ENCODE results near the gene SLC17A7.
A peak's percentile ranks its signal among the peaks of the same experiment; 100 is the strongest.

Gene SLC17A7

DNA sequence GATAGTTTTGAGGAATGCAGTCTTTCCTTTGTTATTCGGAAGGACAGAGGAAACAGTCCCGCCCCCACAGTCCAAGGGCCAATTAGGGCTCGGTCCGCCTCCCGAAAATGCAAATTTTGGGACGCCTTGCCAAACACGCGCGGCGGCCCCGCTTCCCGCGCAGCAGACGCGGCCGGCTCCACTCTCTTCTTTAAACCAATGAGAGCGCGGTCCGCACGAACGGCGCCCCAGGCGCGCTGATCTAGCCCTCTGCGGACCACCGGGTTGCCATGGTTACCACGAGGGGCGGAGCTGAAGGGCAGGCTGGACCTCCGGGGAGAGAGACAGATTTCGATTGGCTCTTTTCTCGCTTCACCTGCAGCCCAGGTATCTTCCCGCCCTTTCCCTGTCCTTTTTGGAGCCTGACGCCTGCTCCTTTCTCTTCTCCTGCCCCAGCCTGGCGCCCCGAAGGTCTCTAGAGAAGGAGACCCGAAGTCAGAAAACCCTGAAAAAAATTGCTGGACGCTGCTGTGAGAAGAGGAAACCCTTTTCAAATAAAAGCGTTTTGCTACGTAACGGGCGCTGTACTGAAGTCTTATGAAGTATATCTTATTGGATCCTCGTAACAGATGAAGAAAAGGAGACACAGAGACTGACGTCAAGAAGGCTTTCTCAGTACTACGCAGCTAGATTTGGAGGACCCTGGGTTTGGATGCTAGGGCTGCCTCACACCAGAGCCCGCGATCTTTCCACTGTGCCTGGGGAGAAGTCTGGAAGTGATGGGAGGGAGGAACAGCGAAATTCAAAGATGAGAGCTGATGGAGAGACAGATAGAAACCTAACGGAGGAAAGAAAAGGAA is 20.1 kb downstream of the SLC17A7 start:
- TF ChIP-seq, protein P1, sequence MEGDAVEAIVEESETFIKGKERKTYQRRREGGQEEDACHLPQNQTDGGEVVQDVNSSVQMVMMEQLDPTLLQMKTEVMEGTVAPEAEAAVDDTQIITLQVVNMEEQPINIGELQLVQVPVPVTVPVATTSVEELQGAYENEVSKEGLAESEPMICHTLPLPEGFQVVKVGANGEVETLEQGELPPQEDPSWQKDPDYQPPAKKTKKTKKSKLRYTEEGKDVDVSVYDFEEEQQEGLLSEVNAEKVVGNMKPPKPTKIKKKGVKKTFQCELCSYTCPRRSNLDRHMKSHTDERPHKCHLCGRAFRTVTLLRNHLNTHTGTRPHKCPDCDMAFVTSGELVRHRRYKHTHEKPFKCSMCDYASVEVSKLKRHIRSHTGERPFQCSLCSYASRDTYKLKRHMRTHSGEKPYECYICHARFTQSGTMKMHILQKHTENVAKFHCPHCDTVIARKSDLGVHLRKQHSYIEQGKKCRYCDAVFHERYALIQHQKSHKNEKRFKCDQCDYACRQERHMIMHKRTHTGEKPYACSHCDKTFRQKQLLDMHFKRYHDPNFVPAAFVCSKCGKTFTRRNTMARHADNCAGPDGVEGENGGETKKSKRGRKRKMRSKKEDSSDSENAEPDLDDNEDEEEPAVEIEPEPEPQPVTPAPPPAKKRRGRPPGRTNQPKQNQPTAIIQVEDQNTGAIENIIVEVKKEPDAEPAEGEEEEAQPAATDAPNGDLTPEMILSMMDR (IDR thresholded peaks at IDR 0.05; ENCODE audit: borderline replicate concordance, control extremely low read depth, extremely low read depth, insufficient read depth, missing control alignments) = no peak
- peak; percentile 69 for DNase-seq (ENCODE audit: low spot score)
- in situ Hi-C loops (cut with MboI; ENCODE audit: low sequenced_read_pairs, unreplicated experiment) = no loop called here

DNA sequence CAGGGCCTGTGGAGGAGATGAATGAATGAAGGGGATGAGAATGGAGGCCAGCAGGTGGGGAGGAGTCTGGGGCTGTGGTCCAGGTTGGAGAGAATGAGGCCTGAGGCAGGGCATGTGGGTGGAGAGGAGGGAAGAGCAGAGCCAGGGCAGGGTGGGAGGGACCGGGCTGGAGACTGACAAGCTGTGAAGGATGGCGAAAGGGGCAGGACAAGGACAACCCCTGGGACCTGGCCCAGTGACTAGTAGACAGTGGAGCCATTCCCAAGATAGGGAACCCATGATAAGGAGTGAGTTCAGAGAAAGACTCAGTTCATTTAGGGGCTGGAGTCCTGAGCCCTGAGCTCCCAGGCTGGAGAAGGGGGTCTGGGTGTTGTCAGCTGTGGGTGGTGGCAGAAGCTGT is 21.1 kb downstream of the SLC17A7 start:
- in situ Hi-C loops (cut with MboI; ENCODE audit: low sequenced_read_pairs, unreplicated experiment) = no loop called here
- DNase-seq (ENCODE audit: low spot score) = no peak
- TF ChIP-seq, protein P1 (IDR thresholded peaks at IDR 0.05; ENCODE audit: borderline replicate concordance, control extremely low read depth, extremely low read depth, insufficient read depth, missing control alignments) = no peak

DNA sequence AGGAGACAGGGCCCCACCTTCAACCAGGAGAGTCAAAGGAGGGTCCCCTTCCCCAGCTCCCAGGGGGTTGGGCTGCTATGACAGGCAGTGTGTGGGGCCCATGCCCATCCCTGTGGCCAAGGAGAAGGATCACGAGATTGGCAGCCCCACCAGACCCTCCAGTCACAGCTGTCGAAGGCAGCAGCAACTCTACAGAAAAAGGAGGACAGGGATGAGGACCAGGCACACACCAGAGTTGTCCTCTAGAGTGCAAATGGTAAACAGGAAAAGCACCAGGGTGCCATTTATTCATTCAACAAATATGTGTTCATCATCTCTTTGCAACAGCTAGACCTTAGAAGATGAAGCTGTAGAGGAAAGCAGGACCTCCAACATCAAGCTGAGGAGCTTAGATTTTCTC is 22.2 kb downstream of the SLC17A7 start:
- TF ChIP-seq, protein P1 (IDR thresholded peaks at IDR 0.05; ENCODE audit: borderline replicate concordance, control extremely low read depth, extremely low read depth, insufficient read depth, missing control alignments) = no peak
- DNase-seq (ENCODE audit: low spot score) = no peak
- in situ Hi-C loops (cut with MboI; ENCODE audit: low sequenced_read_pairs, unreplicated experiment) = no loop called here

DNA sequence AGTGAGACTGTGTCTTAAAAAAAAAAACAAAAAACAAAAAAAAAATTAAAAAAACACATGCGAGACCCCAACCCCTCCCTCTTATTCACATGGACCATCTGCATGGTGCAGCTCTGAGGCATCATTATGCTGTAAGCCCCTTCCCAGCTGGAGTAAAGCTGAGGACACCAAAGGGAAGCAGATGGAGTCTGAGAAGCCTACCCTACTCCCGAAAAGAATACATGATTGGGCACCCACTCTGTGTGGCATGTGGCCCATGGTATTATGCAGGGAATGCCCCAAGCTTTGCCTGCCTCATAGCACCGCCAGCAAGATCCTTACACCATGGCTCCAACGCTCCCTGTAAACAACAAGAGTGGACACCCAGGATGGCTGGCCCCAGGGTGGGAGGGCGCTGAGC is 22.8 kb downstream of the SLC17A7 start:
- in situ Hi-C loops (cut with MboI; ENCODE audit: low sequenced_read_pairs, unreplicated experiment) = no loop called here
- DNase-seq (ENCODE audit: low spot score) = no peak

DNA sequence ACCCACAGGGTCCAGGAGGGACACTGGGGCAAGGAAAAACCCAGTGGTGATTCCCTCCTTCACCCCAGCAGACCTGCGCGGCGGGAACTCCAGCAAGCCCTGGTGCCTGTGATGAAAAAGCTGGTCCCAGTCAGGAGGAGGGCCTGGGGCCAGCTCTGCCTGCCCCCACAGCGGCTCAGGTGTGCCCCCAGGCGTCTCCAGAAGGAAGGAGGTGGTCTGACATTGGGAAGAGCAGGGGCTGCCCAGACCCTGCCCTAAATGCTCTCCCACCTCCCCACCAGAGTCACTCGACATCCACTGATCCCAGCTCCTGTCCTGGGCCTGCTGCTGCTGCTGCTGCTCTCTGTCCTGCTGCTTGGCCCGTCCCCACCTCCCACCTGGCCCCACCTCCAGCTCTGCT is 24.2 kb downstream of the SLC17A7 start:
- TF ChIP-seq, protein P1 (IDR thresholded peaks at IDR 0.05; ENCODE audit: borderline replicate concordance, control extremely low read depth, extremely low read depth, insufficient read depth, missing control alignments) = no peak
- in situ Hi-C loops (cut with MboI; ENCODE audit: low sequenced_read_pairs, unreplicated experiment) = no loop called here
- no peak for DNase-seq (ENCODE audit: low spot score)

More for the DNA sequence above, 22.8 kb downstream of the SLC17A7 start:
- TF ChIP-seq, protein P1 (IDR thresholded peaks at IDR 0.05; ENCODE audit: borderline replicate concordance, control extremely low read depth, extremely low read depth, insufficient read depth, missing control alignments) = no peak

DNA sequence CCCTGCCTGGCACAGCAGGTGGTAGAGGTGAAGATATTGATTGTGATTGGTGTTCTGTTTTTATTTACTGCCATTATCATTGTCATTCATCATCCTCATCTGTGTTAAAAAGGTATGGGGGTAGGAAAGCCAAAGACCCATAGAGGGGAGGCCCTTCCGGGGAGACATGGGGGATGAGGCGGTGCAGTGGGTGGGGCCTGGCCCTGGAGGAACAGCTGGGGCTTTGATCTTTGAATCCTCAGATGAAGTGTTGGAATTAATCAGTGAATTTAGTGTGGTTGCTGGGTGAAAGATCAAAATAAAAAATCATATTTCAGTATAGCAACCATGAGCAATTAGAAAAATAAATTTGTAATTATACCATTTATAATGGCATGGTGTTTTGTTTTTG is 25.5 kb downstream of the SLC17A7 start:
- in situ Hi-C loops (cut with MboI; ENCODE audit: low sequenced_read_pairs, unreplicated experiment) = no loop called here
- DNase-seq (ENCODE audit: low spot score) = no peak
- TF ChIP-seq, protein P1 (IDR thresholded peaks at IDR 0.05; ENCODE audit: borderline replicate concordance, control extremely low read depth, extremely low read depth, insufficient read depth, missing control alignments) = no peak

All from GM13976 (cell line).